HepG2 (cell line): ENCODE results near the gene MYPN.

Source experiments
- ATF2 ChIP-seq: sonication (generic); formaldehyde crosslinking; IDR thresholded peaks from 2 replicates; pipeline ENCODE4 v1.4.0; 2020; ENCODE audit warnings: missing genetic modification reagents
- CBFB ChIP-seq: sonication (generic); formaldehyde crosslinking; IDR thresholded peaks from 2 replicates; pipeline ENCODE4 v1.4.0; 2020; ENCODE audit warnings: missing genetic modification reagents
- POLR2AphosphoS5 ChIP-seq: IDR thresholded peaks from 2 replicates; pipeline ENCODE4 v1.6.1; 2012; ENCODE audit warnings: low read depth, low read length
- TF ChIP-seq, protein P1 (sequence below): sonication (generic); formaldehyde crosslinking; IDR thresholded peaks from 2 replicates; pipeline ENCODE4 v1.5.0; 2020; ENCODE audit warnings: mild to moderate bottlenecking, missing genetic modification reagents, moderate library complexity

DNA sequence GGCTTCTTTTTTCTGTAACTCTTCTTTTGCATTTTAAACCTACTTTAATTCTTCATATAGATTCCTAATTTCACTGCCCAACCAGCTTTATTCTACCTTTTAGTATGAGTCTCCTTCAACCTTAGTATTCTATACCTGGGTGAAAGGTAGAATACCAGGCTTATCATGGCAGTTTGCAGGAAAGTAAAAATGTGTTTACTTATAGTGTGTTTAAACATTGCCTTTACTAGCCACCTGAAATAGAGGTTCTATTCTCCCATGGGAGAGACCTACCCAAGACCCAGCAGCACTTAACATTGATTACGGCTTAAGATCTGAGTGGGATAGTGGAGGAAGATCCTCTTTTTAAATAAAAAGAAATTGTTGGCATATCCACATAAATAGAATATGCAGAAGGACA is 1.6 kb upstream of the MYPN start:
- TF ChIP-seq, protein P1, sequence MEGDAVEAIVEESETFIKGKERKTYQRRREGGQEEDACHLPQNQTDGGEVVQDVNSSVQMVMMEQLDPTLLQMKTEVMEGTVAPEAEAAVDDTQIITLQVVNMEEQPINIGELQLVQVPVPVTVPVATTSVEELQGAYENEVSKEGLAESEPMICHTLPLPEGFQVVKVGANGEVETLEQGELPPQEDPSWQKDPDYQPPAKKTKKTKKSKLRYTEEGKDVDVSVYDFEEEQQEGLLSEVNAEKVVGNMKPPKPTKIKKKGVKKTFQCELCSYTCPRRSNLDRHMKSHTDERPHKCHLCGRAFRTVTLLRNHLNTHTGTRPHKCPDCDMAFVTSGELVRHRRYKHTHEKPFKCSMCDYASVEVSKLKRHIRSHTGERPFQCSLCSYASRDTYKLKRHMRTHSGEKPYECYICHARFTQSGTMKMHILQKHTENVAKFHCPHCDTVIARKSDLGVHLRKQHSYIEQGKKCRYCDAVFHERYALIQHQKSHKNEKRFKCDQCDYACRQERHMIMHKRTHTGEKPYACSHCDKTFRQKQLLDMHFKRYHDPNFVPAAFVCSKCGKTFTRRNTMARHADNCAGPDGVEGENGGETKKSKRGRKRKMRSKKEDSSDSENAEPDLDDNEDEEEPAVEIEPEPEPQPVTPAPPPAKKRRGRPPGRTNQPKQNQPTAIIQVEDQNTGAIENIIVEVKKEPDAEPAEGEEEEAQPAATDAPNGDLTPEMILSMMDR = no peak
- TF ChIP-seq POLR2AphosphoS5 (no peak), CBFB (no peak), ATF2 (CRISPR knock-in tag) (no peak)
